Loucy (cell line): ENCODE data around the gene NRBP1.

Experiments used
- CTCF ChIP-seq: fragments of 200-600 bp; sonication (generic); conservative IDR thresholded peaks from 2 replicates; pipeline ENCODE4 v1.5.1; 2014; ENCODE audit warnings: mild to moderate bottlenecking, antibody characterized with exemption, low read length
- EZH2phosphoT487 ChIP-seq: fragments of 200-600 bp; IDR thresholded peaks from 2 replicates; pipeline ENCODE4 v1.6.1; 2018; ENCODE audit warnings: antibody characterized with exemption, mild to moderate bottlenecking, moderate library complexity, borderline replicate concordance

GRCh38 chr2:27428978-27429541 is 629 bp downstream of the NRBP1 start:
- no peak for TF ChIP-seq CTCF
- TF ChIP-seq EZH2phosphoT487: no peak
